ENCODE results near the gene CCSER2. TPM values are rescaled to one million over a fixed set of nuclear protein-coding genes. Genes with fewer than 3 reads are reported as not detected.
A peak's percentile ranks its signal among the peaks of the same experiment; 100 is the strongest.

The CCSER2 gene
- total RNA-seq, 2 experiments from 2014 or later, result 69.8 to 73.5 TPM

GRCh38 chr10:84371944-84372343, 43.6 kb downstream of the CCSER2 start:
- DNase-seq, result no peak
- Mint-ChIP-seq H3K36me3 (peaks cover 25% of the 10 kb centered on the region), H3K4me1 (ENCODE audit: low read depth) (peaks cover 55% of the 10 kb centered on the region), H3K9me3 (no peaks in the 10 kb centered on the region), H3K27me3 (no peaks in the 10 kb centered on the region), H3K4me3 (no peak overlapping the region), H3K27ac (peak overlapping the region; percentile 72)
- POLR2A ChIA-PET, result no interaction called here
- CTCF ChIA-PET, result interaction anchor here (1.3 to 6.7 kb wide), 4 partner anchors 21 to 166 kb away, joined by 5 to 88 read pairs (median 23); no protein-coding TSS in a partner anchor
- intact Hi-C loops (cut with micrococcal nuclease), result no loop called here

GRCh38 chr10:84373000-84373399, 44.6 kb downstream of the CCSER2 start:
- DNase-seq, result no peak
- H3K36me3 Mint-ChIP-seq, result peaks cover 25% of the 10 kb centered on the region
- H3K4me1 Mint-ChIP-seq (ENCODE audit: low read depth), result peaks cover 53% of the 10 kb centered on the region
- H3K27me3 Mint-ChIP-seq, result no peaks in the 10 kb centered on the region
- ChIA-PET CTCF (interaction anchor here (1.0 to 6.7 kb wide), 8 partner anchors 13 to 167 kb away, joined by 3 to 88 read pairs (median 7); no protein-coding TSS in a partner anchor), POLR2A (interaction anchor here (0.7 kb wide), 1 partner anchor 19 kb away, joined by 3 read pairs; no protein-coding TSS in a partner anchor)
- H3K27ac Mint-ChIP-seq, result no peak overlapping the region
- no peaks in the 10 kb centered on the region for H3K9me3 Mint-ChIP-seq
- intact Hi-C loops (cut with micrococcal nuclease), result no loop called here
- no peak overlapping the region for H3K4me3 Mint-ChIP-seq

DNA sequence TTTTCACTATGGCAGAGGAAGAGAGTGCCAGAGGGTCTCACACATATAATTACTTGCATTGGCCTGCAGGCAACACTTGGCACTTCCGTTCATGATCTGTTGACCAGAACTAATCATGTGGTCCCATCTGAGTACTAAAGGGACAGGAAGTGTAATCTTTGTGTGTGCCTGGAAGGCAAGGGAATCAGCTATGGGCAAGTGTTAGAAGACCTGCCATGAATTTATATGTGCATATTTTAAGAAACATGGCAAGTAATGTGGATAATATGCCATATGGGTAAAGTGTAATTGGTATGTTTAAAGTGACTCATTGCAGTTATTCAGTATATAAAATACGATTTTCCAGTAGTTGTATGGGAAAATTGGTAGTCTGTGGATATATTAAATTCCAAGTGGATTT, 46.1 kb downstream of the CCSER2 start:
- Mint-ChIP-seq H3K4me1 (ENCODE audit: low read depth) (peaks cover 57% of the 10 kb centered on the region), H3K9me3 (no peaks in the 10 kb centered on the region), H3K4me3 (no peak overlapping the region), H3K27me3 (no peaks in the 10 kb centered on the region), H3K27ac (peak overlapping the region; percentile 60), H3K36me3 (peaks cover 25% of the 10 kb centered on the region)
- DNase-seq, result no peak
- intact Hi-C loops (cut with micrococcal nuclease), result loop anchor here (2.0 kb wide), 2 partner anchors 22 to 56 kb away; no protein-coding TSS in a partner anchor
- CTCF ChIA-PET, result interaction anchor here (0.9 to 6.7 kb wide), 17 partner anchors 8 to 227 kb away, joined by 3 to 88 read pairs (median 5); no protein-coding TSS in a partner anchor
- POLR2A ChIA-PET, result no interaction called here

DNA sequence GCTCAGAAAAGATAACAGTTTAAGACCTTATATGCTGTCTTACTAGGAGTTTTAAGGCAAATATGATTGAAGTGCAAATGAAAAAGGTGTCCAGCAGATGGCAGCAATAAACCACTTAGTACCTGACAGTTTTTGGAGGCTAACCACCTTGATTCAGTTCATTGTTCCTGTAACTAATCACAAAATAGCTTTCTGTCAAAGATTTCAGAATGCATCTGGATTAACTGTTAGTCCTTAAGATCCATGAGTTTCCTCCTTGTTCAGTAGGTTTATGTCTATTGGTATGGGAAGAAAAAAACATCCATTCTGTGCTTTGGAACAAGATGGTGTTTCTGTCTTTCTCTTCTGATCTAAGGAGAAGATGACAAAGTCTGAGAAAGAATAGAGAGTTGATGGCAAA, 46.6 kb downstream of the CCSER2 start:
- Mint-ChIP-seq H3K4me1 (ENCODE audit: low read depth) (peaks cover 51% of the 10 kb centered on the region), H3K4me3 (no peak overlapping the region), H3K27me3 (no peaks in the 10 kb centered on the region), H3K36me3 (peaks cover 25% of the 10 kb centered on the region), H3K9me3 (no peaks in the 10 kb centered on the region), H3K27ac (peak overlapping the region; percentile 65)
- POLR2A ChIA-PET, result no interaction called here
- intact Hi-C loops (cut with micrococcal nuclease), result loop anchor here (1.0 to 2.0 kb wide), 4 partner anchors 22 to 162 kb away; no protein-coding TSS in a partner anchor
- CTCF ChIA-PET, result interaction anchor here (0.7 to 6.7 kb wide), 17 partner anchors 9 to 169 kb away, joined by 3 to 88 read pairs (median 4); no protein-coding TSS in a partner anchor
- peak; percentile 18 for DNase-seq

DNA sequence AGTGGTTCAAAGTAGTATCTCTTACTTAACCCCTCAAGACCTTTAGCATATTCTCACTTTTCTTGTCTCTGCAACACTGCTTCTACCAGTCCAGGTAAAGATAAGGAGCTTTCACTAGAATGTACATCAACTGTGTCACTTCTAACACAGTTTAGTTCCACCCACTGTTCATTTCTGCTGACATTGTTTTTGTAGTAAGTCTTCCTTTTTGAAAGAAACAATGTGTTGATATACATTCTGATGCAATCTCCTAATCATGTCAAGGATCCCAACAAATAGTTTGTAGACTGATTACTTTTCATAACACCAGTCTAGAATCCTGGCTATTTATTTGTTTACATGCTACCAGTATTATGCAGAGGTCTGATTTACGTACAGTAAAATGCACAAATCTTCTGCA, 47.5 kb downstream of the CCSER2 start:
- H3K9me3 Mint-ChIP-seq, result no peaks in the 10 kb centered on the region
- peaks cover 30% of the 10 kb centered on the region for H3K36me3 Mint-ChIP-seq
- intact Hi-C loops (cut with micrococcal nuclease), result loop anchor here (1.0 to 2.0 kb wide), 4 partner anchors 23 to 161 kb away; no protein-coding TSS in a partner anchor
- peak overlapping the region; percentile 52 for H3K27ac Mint-ChIP-seq
- H3K4me1 Mint-ChIP-seq (ENCODE audit: low read depth), result peaks cover 50% of the 10 kb centered on the region
- POLR2A ChIA-PET, result no interaction called here
- no peaks in the 10 kb centered on the region for H3K27me3 Mint-ChIP-seq
- no peak for DNase-seq
- no peak overlapping the region for H3K4me3 Mint-ChIP-seq
- CTCF ChIA-PET, result interaction anchor here (0.6 to 6.7 kb wide), 10 partner anchors 19 to 165 kb away, joined by 3 to 88 read pairs (median 4); no protein-coding TSS in a partner anchor

GRCh38 chr10:84388148-84388547, 59.8 kb downstream of the CCSER2 start:
- H3K27me3 Mint-ChIP-seq, result no peaks in the 10 kb centered on the region
- H3K4me3 Mint-ChIP-seq, result no peak overlapping the region
- ChIA-PET CTCF (interaction anchor here (2.8 kb wide), 1 partner anchor 149 kb away, joined by 6 read pairs; no protein-coding TSS in a partner anchor), POLR2A (no interaction called here)
- intact Hi-C loops (cut with micrococcal nuclease), result no loop called here
- H3K27ac Mint-ChIP-seq, result no peak overlapping the region
- H3K4me1 Mint-ChIP-seq (ENCODE audit: low read depth), result peaks cover 34% of the 10 kb centered on the region
- DNase-seq, result no peak
- peaks cover 37% of the 10 kb centered on the region for H3K36me3 Mint-ChIP-seq
- peaks cover 8% of the 10 kb centered on the region for H3K9me3 Mint-ChIP-seq

GRCh38 chr10:84390364-84390763, 62.0 kb downstream of the CCSER2 start:
- Mint-ChIP-seq H3K36me3 (peaks cover 21% of the 10 kb centered on the region), H3K27ac (no peak overlapping the region), H3K9me3 (peaks cover 2% of the 10 kb centered on the region), H3K4me1 (ENCODE audit: low read depth) (peaks cover 40% of the 10 kb centered on the region), H3K4me3 (no peak overlapping the region), H3K27me3 (no peaks in the 10 kb centered on the region)
- POLR2A ChIA-PET, result no interaction called here
- intact Hi-C loops (cut with micrococcal nuclease), result no loop called here
- CTCF ChIA-PET, result interaction anchor here (0.6 to 2.8 kb wide), 3 partner anchors 17 to 147 kb away, joined by 3 to 6 read pairs (median 3); no protein-coding TSS in a partner anchor
- DNase-seq, result no peak

- Mint-ChIP-seq H3K36me3 (peaks cover 18% of the 10 kb centered on the region), H3K27me3 (no peaks in the 10 kb centered on the region), H3K27ac (no peak overlapping the region), H3K4me1 (ENCODE audit: low read depth) (peaks cover 46% of the 10 kb centered on the region), H3K9me3 (peaks cover 2% of the 10 kb centered on the region), H3K4me3 (no peak overlapping the region)
- intact Hi-C loops (cut with micrococcal nuclease), result no loop called here
- ChIA-PET POLR2A (no interaction called here), CTCF (interaction anchor here (1.2 kb wide), 1 partner anchor 39 kb away, joined by 3 read pairs; no protein-coding TSS in a partner anchor)
- no peak for DNase-seq
Measured at GRCh38 chr10:84391326-84391725, 62.9 kb downstream of the CCSER2 start.

DNA sequence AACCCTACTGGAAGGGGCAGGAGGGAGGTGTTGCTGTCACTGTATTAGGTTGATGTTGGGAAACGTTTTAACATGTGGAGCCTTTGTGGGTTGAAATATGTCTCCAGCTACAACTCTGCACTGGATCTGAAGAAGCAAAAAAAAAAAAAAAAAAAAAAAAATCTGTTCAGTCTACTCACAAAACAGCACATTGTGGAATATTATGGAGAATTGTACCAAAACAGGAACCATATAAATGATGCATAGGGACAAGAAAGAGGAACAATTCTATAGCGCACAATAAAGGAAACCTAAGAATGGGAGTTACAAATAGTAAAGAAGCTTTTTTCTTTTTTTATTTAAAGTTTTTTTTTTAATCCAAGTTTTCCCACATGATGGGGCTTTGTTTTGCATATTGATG, 63.8 kb downstream of the CCSER2 start:
- peaks cover 2% of the 10 kb centered on the region for H3K9me3 Mint-ChIP-seq
- H3K4me3 Mint-ChIP-seq, result no peak overlapping the region
- DNase-seq, result no peak
- peaks cover 20% of the 10 kb centered on the region for H3K36me3 Mint-ChIP-seq
- no peaks in the 10 kb centered on the region for H3K27me3 Mint-ChIP-seq
- intact Hi-C loops (cut with micrococcal nuclease), result no loop called here
- H3K4me1 Mint-ChIP-seq (ENCODE audit: low read depth), result peaks cover 43% of the 10 kb centered on the region
- POLR2A ChIA-PET, result no interaction called here
- CTCF ChIA-PET, result interaction anchor here (0.9 kb wide), 1 partner anchor 38 kb away, joined by 3 read pairs; no protein-coding TSS in a partner anchor
- H3K27ac Mint-ChIP-seq, result no peak overlapping the region

DNA sequence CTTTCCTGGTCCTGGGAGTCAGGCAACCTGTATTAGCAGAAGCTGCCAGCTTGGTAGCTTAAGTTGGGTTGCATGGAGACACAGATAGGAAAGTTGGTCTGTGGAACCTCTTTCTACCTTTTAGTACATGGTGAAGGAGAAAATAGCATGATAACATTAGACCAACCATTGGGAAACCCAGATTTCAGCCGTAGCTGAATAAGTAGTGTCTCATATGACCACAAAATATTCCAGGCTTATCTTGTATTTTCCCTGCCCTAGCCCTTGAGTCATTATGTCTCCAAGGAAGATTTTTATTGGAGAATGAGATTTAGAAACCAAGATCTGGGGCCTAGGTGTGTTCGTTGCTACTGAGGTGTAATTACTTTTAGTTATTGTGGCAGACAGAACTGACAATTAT, 67.2 kb downstream of the CCSER2 start:
- CTCF ChIA-PET, result interaction anchor here (1.0 to 1.4 kb wide), 3 partner anchors 35 to 142 kb away, joined by 3 to 7 read pairs (median 4); no protein-coding TSS in a partner anchor
- Mint-ChIP-seq H3K9me3 (peaks cover 6% of the 10 kb centered on the region), H3K4me3 (no peak overlapping the region), H3K27me3 (no peaks in the 10 kb centered on the region), H3K36me3 (peaks cover 29% of the 10 kb centered on the region), H3K27ac (no peak overlapping the region), H3K4me1 (ENCODE audit: low read depth) (peaks cover 38% of the 10 kb centered on the region)
- POLR2A ChIA-PET, result no interaction called here
- intact Hi-C loops (cut with micrococcal nuclease), result no loop called here
- DNase-seq, result no peak

GRCh38 chr10:84397735-84398144, 69.4 kb downstream of the CCSER2 start:
- peaks cover 36% of the 10 kb centered on the region for H3K36me3 Mint-ChIP-seq

GRCh38 chr10:84398696-84399095, 70.3 kb downstream of the CCSER2 start:
- H3K27me3 Mint-ChIP-seq, result no peaks in the 10 kb centered on the region
- intact Hi-C loops (cut with micrococcal nuclease), result no loop called here
- peaks cover 20% of the 10 kb centered on the region for H3K4me1 Mint-ChIP-seq (ENCODE audit: low read depth)
- no peak for DNase-seq
- peaks cover 6% of the 10 kb centered on the region for H3K9me3 Mint-ChIP-seq
- no peak overlapping the region for H3K27ac Mint-ChIP-seq
- POLR2A ChIA-PET, result interaction anchor here (0.7 kb wide), 1 partner anchor 69 kb away, joined by 5 read pairs; no protein-coding TSS in a partner anchor
- peaks cover 36% of the 10 kb centered on the region for H3K36me3 Mint-ChIP-seq
- CTCF ChIA-PET, result interaction anchor here (0.7 to 1.7 kb wide), 4 partner anchors 24 to 134 kb away, joined by 3 to 12 read pairs (median 4); no protein-coding TSS in a partner anchor
- H3K4me3 Mint-ChIP-seq, result no peak overlapping the region

More at GRCh38 chr10:84397735-84398144, 69.4 kb downstream of the CCSER2 start:
- Mint-ChIP-seq H3K4me1 (ENCODE audit: low read depth) (peaks cover 27% of the 10 kb centered on the region), H3K9me3 (peaks cover 6% of the 10 kb centered on the region), H3K27me3 (no peaks in the 10 kb centered on the region), H3K4me3 (no peak overlapping the region), H3K27ac (peak overlapping the region; percentile 6)
- CTCF ChIA-PET, result interaction anchor here (1.3 to 1.7 kb wide), 4 partner anchors 32 to 133 kb away, joined by 3 to 12 read pairs (median 4); no protein-coding TSS in a partner anchor
- no peak for DNase-seq
- POLR2A ChIA-PET, result no interaction called here
- intact Hi-C loops (cut with micrococcal nuclease), result no loop called here

Measured in activated CD4-positive, alpha-beta memory T cell treated with anti-CD3 and anti-CD28 coated beads for 36 hours (primary cell).